Breast epithelium (tissue), 3 donors: ENCODE measurements around the gene CST4.

ENCODE experiments used
- POLR2A ChIP-seq: fragments of 450-650 bp; IDR thresholded peaks from one replicate; pipeline ENCODE4 v1.6.1; 2016; ENCODE audit warnings: antibody characterized with exemption, mild to moderate bottlenecking, moderate library complexity
- POLR2AphosphoS5 ChIP-seq, 3 donors: sonication (generic); formaldehyde crosslinking; IDR thresholded peaks; one replicate each; pipeline ENCODE4 v1.6.1; 2017; ENCODE audit warnings: antibody characterized with exemption in 3 of 3

GRCh38 chr20:23700931-23701330 is 12.1 kb upstream of the CST4 start:
- TF ChIP-seq POLR2A: no peak
- TF ChIP-seq POLR2AphosphoS5 (IDR thresholded peaks at IDR 0.05): no peak
